ENCODE results near the gene ALS2.
"Not testable (repeated sequence)": the region's sequence is repeated elsewhere in the genome, so short reads cannot be mapped to it uniquely, and the experiment has no call there.

The ALS2 gene

DNA sequence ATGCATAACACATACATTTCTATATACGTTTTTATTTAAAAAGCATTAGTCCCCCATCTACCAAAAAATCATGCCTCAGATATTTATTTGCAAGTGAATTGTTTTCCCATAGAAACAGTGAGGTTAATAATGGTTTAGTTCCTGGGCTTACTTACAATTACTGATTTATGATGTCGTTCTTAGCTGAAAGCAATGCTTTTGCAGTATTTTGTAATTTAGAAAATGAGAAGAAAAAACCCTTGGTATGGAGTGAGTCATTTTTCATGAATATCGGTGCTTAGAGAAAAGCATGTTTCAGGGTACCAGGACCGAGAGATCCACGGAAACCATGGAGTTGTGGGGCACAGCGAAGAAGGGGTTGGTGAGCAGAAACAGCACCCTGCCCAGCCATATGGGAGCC is 13.6 kb upstream of the ALS2 start:
- FAIRE-seq (no peak), DNase-seq (ENCODE audit: low spot score) (no peak)

DNA sequence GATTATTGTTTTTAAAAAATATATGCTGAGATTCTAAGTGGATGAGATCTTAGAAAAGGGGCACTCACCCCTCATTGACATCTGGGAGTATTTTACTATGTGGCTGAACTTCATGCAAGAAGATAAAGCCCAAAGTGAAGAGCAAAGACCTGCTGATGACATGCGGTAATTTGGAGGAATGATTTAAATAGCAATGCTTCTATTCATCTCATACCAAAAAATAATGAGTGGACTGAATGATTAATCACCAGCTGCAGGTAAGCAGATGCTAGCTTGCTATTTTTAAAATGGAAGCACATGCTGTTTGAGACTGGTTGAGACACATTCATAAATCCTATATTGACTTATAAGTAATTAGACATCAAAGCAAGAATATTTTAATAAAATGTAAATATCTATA is 12.9 kb upstream of the ALS2 start:
- no peak for DNase-seq (ENCODE audit: low spot score)
- FAIRE-seq: no peak

DNA sequence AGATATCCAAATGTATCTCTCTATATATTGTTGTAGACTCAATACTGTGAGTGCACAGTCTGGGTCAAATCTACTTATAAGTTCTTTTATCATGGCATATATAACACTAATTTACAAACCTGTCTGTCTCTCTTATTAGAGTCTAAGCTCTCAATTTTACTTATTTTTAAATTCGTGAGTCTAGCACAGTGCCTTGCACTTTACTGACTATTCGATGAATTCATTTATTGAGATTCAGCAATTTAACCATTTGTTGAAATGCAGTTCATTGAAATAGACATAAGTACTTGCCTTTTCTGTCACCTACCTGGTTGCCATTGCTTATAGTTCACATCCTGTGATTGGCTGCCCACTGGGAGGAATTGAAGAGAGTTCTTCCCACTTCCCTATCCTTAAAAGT is 10.3 kb upstream of the ALS2 start:
- DNase-seq (ENCODE audit: low spot score): no peak
- FAIRE-seq: no peak

DNA sequence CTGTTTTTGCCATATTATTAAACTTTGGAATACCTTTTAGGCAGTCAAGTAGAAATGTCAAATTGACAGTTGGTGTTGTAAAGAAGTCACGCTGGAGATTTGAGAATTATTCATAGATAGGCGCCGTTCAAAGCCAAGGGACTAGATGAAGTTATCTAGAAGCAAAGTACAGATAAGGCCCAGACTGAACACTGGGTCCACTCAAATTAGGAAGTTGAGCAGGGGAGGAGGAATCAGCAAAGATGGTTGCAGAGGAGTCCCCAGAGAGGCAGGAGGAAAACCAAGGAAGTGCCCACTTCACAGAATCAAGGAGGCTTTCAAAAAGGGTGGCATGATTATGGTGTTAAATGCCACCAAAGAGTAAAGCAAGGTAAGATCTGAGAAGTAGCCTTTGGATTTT is 9.6 kb upstream of the ALS2 start:
- DNase-seq (ENCODE audit: low spot score): no peak
- FAIRE-seq: no peak

DNA sequence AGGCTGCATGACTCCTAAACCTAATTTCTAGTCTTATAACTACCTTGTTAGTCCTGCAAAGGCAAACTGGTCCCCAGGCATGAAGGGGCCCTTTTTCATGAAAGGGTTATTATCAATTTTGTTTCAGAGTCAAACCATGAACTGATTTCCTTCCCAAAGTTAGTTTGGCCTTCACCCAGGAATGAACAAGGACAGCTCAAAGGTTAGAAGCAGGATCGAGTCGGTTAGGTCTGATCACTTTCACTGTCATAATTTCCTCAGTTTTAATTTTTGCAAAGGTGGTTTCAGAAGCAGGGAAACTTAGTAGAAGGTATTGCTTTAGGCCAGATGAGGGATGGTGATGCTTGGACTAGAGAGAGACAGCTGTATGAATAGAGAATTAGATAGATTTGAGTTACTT is 8.7 kb upstream of the ALS2 start:
- FAIRE-seq: no peak
- DNase-seq (ENCODE audit: low spot score): no peak

DNA sequence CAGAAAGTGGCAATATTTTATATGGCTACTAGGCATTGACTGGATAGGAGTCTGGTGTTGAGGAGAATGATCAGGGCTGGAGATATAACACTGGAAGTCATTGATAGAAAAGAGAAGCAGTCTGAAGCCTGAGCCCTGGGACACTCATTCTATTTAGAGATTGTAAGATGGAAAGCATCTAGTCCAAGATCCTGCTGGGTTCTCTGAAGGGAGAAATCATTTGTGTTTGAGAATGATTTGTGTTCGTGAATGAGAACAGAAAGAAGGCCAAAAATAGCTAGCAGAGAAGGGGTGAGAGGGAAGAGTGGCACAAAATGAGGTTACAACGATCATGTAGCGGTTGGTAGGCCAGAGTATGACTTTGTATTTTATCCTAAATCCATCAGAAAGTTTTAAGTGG is 7.6 kb upstream of the ALS2 start:
- no peak for DNase-seq (ENCODE audit: low spot score)
- no peak for FAIRE-seq

DNA sequence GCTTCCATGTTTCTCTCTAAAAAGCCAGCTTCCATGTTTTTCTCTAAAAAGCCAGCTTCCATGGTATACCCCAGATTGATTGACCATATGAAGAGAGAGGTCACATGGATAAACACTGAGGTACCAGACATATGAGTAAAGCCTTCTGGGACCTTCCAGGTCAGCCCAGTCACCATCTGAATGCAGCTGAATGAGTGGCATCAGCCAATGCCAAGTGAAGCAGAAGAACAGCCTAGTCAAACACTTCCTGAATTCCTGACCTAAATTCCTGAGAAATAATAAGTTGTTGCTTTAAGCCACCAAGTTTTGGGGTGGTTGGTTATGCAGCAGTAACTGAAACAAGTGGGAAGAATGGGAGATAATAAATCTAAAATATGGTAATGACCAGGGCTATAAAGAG is 5.7 kb upstream of the ALS2 start:
- FAIRE-seq: no peak
- no peak for DNase-seq (ENCODE audit: low spot score)

DNA sequence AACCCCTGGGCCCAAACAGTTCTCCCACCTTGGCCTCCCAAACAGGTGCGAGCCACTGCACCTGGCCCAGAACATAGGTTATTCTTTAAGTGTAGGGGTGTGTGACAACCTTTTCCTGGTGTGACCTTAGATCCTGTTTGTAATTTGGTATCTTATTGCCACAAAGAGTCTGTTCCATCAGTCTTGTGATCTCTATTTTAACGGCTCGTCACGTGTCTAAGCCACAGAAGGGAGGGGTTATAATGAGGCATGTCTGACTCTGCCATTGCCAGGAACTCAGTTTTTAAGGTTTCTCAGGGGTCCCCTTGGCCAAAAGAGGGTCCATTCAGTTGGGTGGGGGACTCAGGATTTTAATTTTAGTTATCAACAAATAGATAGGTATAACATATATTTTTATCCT is 4.4 kb upstream of the ALS2 start:
- no peak for DNase-seq (ENCODE audit: low spot score)
- FAIRE-seq: no peak

DNA sequence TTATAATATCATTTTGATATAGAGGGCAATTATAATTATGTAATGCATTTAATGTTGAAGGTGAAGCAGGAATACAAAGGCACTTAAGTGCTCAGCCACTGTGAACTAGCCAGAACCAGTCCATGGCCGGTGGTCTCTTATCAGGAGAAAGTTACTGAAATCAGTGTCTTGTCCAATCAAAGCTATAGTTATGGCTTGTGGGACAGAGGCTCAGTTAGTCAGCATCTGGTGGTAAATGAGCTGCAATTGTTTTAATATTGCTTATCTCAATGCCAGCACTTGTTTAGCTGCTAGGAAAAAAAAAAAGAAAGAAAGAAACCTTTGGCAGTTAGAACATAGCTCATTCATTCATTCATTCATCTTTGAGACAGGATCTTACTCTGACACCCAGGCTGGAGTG is 3.8 kb upstream of the ALS2 start:
- DNase-seq (ENCODE audit: low spot score) (no peak), FAIRE-seq (no peak)

DNA sequence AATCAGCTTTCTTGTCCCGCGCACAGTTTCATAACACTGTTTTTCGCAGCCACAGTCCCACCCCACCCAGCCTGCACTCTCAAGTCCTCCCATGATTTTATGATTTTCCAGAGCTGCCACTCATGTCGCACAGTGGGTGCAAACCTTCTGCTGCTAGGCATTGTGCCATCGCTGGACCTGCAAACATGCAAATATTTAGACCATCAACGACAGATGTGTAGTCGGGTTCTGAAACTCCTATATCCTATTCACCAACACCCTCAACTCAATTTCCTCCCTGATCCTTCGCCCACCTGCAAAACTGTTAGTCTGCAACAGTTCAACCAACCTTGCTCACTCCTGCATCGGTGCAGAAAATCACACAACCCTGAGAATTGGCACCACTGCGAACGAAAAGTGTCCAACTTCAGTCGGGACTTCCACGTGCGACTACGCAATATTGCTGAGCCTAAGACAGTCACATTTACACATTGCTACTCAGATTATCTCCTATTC is 871 bp upstream of the ALS2 start:
- FAIRE-seq (no peak), DNase-seq (ENCODE audit: low spot score) (peak; percentile 6)

DNA sequence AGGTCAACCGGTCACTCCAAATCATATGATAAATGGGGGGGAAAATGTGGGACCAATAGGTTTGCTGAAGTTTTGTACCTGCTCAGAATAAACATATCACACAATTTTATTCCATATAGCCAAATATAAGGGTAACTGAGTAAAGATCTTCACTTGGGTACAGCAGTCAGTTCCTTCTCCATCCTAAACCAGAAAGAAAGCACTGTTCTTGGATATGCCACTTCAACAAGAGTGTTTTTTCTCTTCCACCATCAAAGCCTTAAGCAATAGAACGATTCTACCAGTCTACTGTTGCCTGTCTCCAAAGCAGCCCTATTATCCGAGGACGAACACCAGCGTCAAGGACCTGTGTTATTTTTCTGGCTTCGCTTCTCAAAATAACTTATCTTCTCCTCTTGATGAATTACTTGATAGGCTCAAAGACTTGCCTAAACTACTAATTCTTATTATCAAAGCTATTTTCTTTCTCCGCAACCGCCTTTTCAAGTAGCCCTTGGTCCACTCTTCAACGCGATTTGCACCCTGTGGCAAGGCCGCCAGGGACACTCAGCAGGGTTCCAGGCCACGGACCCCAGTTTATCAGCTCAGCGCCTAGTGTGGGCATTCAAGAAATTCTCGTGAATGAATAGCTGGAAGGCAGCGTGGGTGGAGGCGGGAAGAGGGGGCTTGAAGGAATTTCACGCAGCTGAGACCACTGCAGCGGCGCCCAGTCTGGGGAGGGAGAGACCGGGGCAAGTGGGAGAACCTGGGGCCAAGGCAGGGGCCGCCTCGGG is 646 bp downstream of the ALS2 start:
- DNase-seq (ENCODE audit: low spot score) (no peak), FAIRE-seq (no peak)

DNA sequence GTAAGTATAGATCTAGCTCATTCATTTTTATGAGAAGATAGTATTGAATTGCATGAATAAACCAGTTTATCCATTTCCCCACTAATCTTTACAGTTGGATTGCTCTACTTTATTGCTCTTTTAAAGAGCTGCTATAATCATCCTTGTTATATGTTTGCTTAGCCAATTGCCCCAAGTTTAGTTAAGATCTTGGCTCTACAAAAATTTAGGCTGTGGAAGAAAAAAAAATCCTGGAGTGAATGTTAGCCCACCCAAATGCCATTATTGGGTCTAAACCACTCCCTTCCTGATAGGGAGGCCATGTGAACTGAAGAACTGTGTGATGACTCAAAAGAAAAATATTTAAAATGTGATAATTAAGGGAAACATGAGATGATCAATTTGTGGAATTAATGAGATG is 2.9 kb downstream of the ALS2 start:
- FAIRE-seq: no peak
- DNase-seq (ENCODE audit: low spot score): no peak

DNA sequence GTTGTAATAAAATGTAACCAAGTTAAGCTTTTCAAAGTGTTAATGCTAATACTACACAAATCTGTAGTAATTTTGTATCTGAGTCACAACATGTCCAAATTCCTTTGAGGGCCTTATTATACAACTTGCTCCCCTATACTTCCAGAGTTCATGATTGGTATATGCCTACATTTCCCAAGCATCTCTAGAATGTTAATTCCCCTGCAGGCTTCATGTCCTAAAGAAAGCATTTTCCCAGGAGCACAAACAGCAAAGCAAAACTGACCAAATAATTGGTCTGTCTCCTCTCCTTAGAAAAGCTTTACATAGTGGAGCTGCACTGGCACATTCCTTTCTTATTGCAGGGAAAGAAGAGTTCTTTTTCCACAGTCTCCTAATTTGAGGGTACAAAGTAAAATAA is 3.7 kb downstream of the ALS2 start:
- no peak for DNase-seq (ENCODE audit: low spot score)
- no peak for FAIRE-seq

DNA sequence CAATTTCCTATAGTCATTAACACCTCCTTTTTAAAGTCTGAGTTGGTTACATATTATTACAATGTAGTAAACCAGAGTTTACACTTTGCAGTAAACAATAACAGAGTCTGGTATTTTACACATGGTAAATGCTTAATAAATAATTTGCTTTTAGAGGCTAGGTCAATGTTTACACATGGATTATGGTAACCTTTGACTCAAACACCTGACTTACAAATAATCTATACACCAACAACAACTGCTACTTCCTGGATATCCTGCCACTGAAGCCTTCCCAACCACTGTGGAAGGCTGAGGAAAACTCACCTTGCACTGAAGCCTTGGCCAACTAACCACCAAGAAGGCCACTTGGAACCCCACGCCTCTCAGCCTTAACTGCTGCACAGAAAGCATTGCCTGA is 5.4 kb downstream of the ALS2 start:
- no peak for FAIRE-seq
- DNase-seq (ENCODE audit: low spot score): no peak

DNA sequence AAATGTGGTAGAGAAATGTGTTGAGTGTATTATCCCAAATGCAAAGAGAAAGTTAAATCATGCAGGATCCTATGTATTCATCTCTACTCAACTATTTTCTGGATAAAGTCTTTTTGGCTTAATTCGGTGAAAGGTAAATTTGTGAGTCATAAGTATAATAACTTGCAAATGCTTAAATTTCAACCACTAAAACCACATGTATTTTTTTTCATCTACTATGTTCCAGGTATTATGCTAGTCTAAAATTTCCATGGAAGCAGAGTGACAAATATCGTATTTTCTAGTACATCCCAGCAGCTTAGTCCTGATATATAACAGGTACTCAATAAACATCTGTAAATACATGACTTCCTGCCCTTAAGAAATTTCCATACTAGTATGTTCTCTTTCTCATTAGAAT is 6.2 kb downstream of the ALS2 start:
- DNase-seq (ENCODE audit: low spot score): no peak
- FAIRE-seq: no peak

DNA sequence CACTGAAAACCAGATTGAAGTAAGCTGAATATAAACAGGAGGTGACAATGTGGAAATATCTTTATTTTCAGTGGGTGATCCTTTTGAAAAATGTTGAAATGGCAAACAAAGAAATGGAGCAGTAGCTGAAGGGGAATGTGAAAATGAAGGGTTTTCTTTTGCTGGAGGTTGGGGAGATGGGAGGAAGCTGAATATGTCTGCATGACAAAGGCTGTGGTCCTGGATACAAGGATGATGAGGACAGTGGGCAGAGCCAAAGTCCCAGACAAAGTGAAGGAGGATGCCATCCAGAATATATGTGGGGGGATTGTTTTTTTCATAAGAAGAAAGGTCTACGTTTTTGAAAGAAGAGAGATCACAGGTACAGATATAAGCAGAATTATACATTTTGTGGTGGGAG is 6.7 kb downstream of the ALS2 start:
- FAIRE-seq: no peak
- DNase-seq (ENCODE audit: low spot score): no peak

DNA sequence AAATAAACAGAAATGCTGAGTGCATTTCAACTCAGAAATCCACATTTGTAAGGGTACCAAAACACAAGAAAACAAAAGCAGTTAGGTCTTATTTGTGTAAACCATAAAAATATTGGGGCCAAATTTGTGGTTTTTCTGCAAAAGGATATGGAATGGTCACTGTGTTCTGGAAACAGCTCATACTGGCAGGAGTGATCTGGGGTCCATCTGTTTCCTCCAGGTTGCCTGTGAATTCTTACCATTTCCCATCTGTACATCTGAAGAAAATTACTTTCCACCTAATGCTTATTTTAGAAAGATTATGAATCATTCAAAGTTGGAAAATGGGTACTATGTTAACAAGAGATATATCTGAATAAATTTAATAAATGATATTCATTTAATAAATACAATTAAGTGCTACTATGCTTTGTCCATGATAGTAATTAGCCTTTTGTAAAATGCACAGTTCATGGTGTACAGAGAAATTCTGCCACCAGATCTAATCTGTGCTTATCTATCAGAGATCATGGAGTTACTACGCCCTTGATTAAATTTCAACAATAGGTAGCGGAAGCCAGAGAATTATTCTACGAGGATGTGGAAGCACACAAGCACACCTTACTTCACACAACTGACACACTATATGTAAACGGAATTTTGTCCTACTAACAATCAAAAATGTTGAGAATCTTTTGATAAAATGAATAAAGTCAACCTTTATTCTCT is 10.9 kb downstream of the ALS2 start:
- FAIRE-seq: no peak

DNA sequence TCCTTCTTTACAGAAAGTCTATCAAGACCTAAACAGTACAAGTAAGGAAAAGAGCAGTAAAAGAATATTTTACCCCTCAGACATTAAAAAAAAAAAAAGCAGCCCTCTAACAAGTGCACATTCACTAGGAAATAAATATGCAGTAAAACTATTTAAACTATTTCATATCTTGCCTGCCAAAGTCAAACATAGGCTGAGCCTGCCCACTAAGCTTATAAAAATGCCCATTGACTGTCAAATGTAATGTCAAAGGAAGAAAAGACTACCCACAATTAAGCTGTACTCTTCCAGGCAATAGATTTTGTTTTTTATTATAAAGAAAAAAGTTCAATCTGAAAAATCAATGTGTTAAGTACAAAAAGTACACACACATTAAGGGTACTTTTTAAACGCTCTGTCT is 11.8 kb downstream of the ALS2 start:
- FAIRE-seq (no peak), DNase-seq (ENCODE audit: low spot score) (no peak)

More for the DNA sequence above, 10.9 kb downstream of the ALS2 start:
- no peak for DNase-seq (ENCODE audit: low spot score)

DNA sequence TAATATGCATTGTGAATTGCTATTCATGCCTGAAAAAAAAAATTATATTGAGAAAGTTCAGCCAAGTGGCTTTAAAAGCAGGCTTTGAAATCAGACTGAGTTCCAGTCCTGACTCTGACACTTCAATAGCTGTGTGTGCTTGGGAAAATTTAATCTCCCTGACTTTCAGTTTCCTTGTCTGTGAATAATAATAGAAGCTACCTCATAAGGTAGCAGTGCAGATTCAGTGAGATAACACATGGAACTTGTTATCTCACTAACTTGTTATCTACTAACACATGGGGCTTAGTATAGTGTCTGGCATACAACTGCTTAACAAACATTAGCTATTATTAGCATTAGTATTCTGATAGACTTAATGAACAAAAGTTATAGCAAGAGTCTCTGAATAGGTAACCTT is 14.9 kb downstream of the ALS2 start:
- no peak for DNase-seq (ENCODE audit: low spot score)
- FAIRE-seq: no peak

DNA sequence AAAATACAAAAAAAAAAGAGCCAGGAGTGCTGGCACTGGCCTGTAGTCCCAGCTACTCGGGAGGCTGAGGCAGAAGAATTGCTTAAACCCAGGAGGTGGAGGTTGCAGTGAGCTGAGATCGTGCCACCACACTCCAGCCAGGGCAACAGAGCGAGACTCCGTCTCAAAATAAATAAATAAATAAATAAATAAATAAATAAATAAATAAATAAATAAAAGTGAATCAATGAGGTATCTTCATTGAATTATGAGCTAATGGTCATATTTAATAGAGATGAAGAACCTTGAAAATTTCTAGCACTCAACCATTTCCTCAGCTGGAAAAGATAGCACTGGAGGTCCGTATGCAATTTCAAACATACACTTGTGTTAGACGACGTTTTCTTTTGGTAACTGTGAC is 16.3 kb downstream of the ALS2 start:
- FAIRE-seq: not testable (repeated sequence)

DNA sequence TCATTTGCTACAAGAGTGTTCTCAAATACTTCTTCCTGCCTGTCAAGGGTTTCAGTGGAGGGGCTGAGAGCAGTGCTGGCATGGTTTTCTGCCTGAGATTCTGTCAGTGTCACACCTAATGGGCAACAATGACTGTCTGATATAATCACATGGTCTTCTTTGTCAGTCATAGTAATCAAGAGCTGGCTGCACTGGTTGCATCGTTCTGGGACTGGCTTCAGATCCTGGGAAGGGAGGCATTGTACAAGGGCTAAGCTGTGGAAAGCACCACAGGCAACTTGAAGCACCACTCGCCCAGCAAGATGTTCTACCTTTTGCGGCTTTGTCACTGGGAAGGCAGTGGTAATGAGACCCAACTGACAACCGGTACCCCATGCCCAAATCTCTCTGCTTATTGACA is 19.6 kb downstream of the ALS2 start:
- FAIRE-seq (no peak), DNase-seq (ENCODE audit: low spot score) (no peak)

More for the DNA sequence above, 16.3 kb downstream of the ALS2 start:
- not testable (repeated sequence) for DNase-seq (ENCODE audit: low spot score)

DNA sequence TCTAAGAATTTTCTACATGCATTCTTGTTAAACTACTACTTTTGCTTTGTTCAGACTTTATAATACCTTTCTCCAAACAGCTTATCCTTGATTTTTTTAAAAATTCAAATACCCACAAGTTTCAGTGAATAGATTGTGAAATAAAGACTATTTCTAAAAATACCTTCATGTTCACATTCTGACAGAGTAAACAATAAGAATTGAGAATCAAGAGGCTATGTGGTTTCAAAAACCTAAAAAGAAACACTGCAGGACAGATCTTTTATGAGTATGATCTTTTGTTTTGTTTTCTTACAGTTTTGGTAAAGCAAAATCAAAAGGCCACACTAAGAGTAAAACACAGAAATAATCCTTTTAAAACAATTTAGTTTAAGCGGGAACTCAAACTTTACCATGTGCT is 21.2 kb downstream of the ALS2 start:
- DNase-seq (ENCODE audit: low spot score) (no peak), FAIRE-seq (no peak)

DNA sequence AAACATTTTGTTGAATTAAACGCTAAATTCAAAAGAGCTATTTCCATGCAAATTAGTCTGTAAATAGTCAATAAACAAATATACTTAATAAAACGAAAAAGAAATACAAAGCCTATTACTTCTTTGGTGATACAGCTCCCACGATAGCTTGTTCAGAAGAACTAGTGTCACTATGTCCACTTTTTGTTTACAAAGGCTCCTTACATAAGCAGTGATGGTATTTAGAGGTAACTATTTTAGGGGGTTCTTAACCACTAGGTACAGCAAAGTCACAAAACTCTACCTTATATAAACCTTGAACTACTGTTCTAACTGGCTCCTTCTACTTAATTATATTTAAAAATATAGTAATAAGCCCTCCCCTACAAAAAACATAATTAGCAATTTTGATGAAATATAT is 21.9 kb downstream of the ALS2 start:
- DNase-seq (ENCODE audit: low spot score) (no peak), FAIRE-seq (no peak)
